Panc1 (cell line): ENCODE data around the gene SMIM20. TPM values are rescaled to one million over a fixed set of nuclear protein-coding genes. Genes with fewer than 3 reads are reported as not detected.

Source experiments
- ATAC-seq: fragments of 200-7000 bp; cut with Tn5 transposase; 2 replicates; pipeline ENCODE4 v1.9.1; 2020; ENCODE audit warnings: mild to moderate bottlenecking, moderate library complexity
- BruUV-seq: library from RNA; stranded (reverse); fragments of 400-500 nt; replicated peaks from 2 replicates; lab custom pipeline; 2021; lab: Mats Ljungman, UMichigan
- CTCF ChIA-PET: fragments of 300-600 bp; sonication (Branson Sonifier 250); formaldehyde crosslinking; loops from one replicate; lab custom pipeline; 2022; ENCODE audit warnings: antibody characterized with exemption; lab: Charles Lee
- POLR2A ChIA-PET: fragments of 300-600 bp; sonication (Branson Sonifier 250); formaldehyde crosslinking; loops from one replicate; lab custom pipeline; 2022; ENCODE audit warnings: antibody characterized with exemption; lab: Charles Lee
- DNase-seq: peaks from one replicate; pipeline ENCODE4 v3.0.0-alpha.2; 2010; ENCODE audit warnings: low read depth, low spot score
- H3K27ac ChIP-seq: 2 replicates; pipeline ENCODE4 v1.5.1; 2011; ENCODE audit warnings: mild to moderate bottlenecking, low read length, inconsistent platforms
- H3K27me3 ChIP-seq: fragments of 200-500 bp; sonication (Bioruptor generic); 2 replicates; pipeline ENCODE4 v1.6.0; 2014; ENCODE audit warnings: low read length, inconsistent platforms; ENCODE audit not compliant: control insufficient read depth, insufficient read depth
- H3K36me3 ChIP-seq: fragments of 200-500 bp; sonication (Bioruptor generic); 2 replicates; pipeline ENCODE4 v1.5.1; 2014; ENCODE audit warnings: inconsistent platforms, mild to moderate bottlenecking, low read length, moderate library complexity; ENCODE audit not compliant: control insufficient read depth, insufficient read depth
- H3K4me1 ChIP-seq: 2 replicates; pipeline ENCODE4 v1.5.1; 2011; ENCODE audit warnings: inconsistent platforms, mild to moderate bottlenecking, low read length, moderate library complexity; ENCODE audit not compliant: control insufficient read depth, insufficient read depth
- H3K4me3 ChIP-seq, 2 experiments: 2 replicates each; pipeline ENCODE4 v1.5.1; 2011 to 2012; ENCODE audit warnings: low read depth in 2 of 2, low read length in 2 of 2, mild to moderate bottlenecking in 2 of 2, inconsistent platforms in 1 of 2, moderate library complexity in 1 of 2
- H3K9me3 ChIP-seq: fragments of 200-500 bp; sonication (Bioruptor generic); 2 replicates; pipeline ENCODE4 v1.5.1; 2014; ENCODE audit warnings: low read depth, mild to moderate bottlenecking, inconsistent platforms, low read length, moderate library complexity; ENCODE audit not compliant: control insufficient read depth, insufficient read depth
- CTCF ChIP-seq: fragments of 450-650 bp; IDR thresholded peaks from 2 replicates; pipeline ENCODE4 v1.5.1; 2017; ENCODE audit warnings: mild to moderate bottlenecking
- POLR2AphosphoS5 ChIP-seq: IDR thresholded peaks from 2 replicates; pipeline ENCODE4 v1.6.1; 2012; ENCODE audit warnings: mild to moderate bottlenecking, low read depth, low read length, moderate library complexity
- SIN3A ChIP-seq: IDR thresholded peaks from 2 replicates; pipeline ENCODE4 v1.6.1; 2012; ENCODE audit warnings: low read depth, mild to moderate bottlenecking, low read length, moderate library complexity, borderline replicate concordance; ENCODE audit not compliant: insufficient read depth
- TCF7L2 ChIP-seq: IDR thresholded peaks from 2 replicates; pipeline ENCODE4 v1.6.1; 2011; ENCODE audit warnings: mild to moderate bottlenecking, low read depth, low read length, inconsistent platforms
- in situ Hi-C: cut with HindIII; loops from 2 replicates; pipeline ENCODE4 v1.10.0; 2016; ENCODE audit warnings: low sequenced_read_pairs, low pct_unique_long_range_greater_than_20kb
- intact Hi-C: fragments of 100-400 bp; cut with micrococcal nuclease; formaldehyde crosslinking; loops from one replicate; pipeline ENCODE4 v1.10.0; 2022; ENCODE audit not compliant: unreplicated experiment
- total RNA-seq: library from RNA; stranded (reverse); gene quantifications from one replicate; pipeline ENCODE4 v1.2.1, GENCODE V29; 2021; ENCODE audit not compliant: unreplicated experiment
- TF ChIP-seq, protein P1 (sequence below), 2 experiments: IDR thresholded peaks; 2 replicates each; pipeline ENCODE4 v1.6.1; 2011 to 2012; ENCODE audit warnings: low read depth in 2 of 2, control low read depth in 1 of 2, low read length in 1 of 2, mild to moderate bottlenecking in 1 of 2, moderate library complexity in 1 of 2; ENCODE audit not compliant: insufficient read depth in 1 of 2

The SMIM20 gene
- total RNA-seq, 1 experiment from 2014 or later = 16.5 TPM

DNA sequence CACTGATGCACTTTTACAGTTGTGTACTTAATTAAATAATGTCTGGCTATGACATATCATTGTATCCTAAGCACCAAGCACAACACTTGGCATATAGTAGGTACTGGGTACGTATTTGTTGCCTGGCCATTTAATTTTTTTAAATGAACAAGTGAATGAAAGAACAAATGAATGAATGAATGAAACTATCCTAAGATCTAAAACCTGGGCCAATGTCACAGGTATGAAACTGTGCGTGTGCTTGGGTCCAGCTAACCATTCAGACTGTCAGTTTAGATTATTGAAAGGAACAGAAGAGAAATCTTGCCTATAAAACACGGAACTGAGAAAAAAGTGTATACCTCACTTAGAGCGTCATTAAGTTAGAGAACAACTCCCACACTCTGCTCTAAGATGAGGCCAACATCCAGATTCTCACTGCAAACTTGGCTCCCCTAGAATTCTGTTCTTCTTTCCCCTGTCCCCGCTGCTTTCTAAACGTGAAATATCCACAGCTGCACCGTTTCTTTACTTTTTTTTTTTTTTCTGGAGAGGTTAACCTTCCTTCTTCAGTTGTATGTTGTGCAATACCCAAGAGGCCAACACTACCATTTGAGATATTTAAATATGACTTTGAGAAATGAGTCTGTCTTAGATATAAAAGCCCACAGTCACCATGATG lies 33.9 kb upstream of the SMIM20 start:
- Histone ChIP-seq H3K36me3 (no peaks in the 10 kb centered on the region), H3K9me3 (no peaks in the 10 kb centered on the region), H3K27me3 (no peaks in the 10 kb centered on the region), H3K4me3 (no peak overlapping the region), H3K4me1 (no peaks in the 10 kb centered on the region), H3K27ac (no peak overlapping the region)
- ChIA-PET POLR2A (no interaction called here), CTCF (no interaction called here)
- no TSS peak for BruUV-seq
- DNase-seq (no peak), ATAC-seq (no peak)
- intact Hi-C loops (no loop called here), in situ Hi-C loops (no loop called here)
- TF ChIP-seq, protein P1, sequence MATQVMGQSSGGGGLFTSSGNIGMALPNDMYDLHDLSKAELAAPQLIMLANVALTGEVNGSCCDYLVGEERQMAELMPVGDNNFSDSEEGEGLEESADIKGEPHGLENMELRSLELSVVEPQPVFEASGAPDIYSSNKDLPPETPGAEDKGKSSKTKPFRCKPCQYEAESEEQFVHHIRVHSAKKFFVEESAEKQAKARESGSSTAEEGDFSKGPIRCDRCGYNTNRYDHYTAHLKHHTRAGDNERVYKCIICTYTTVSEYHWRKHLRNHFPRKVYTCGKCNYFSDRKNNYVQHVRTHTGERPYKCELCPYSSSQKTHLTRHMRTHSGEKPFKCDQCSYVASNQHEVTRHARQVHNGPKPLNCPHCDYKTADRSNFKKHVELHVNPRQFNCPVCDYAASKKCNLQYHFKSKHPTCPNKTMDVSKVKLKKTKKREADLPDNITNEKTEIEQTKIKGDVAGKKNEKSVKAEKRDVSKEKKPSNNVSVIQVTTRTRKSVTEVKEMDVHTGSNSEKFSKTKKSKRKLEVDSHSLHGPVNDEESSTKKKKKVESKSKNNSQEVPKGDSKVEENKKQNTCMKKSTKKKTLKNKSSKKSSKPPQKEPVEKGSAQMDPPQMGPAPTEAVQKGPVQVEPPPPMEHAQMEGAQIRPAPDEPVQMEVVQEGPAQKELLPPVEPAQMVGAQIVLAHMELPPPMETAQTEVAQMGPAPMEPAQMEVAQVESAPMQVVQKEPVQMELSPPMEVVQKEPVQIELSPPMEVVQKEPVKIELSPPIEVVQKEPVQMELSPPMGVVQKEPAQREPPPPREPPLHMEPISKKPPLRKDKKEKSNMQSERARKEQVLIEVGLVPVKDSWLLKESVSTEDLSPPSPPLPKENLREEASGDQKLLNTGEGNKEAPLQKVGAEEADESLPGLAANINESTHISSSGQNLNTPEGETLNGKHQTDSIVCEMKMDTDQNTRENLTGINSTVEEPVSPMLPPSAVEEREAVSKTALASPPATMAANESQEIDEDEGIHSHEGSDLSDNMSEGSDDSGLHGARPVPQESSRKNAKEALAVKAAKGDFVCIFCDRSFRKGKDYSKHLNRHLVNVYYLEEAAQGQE (IDR thresholded peaks at IDR 0.05; ENCODE audit: insufficient read depth in 1 of 2, low read depth in 2 of 2, low read length in 1 of 2) = no peak
- TF ChIP-seq TCF7L2 (no peak), SIN3A (no peak), CTCF (no peak), POLR2AphosphoS5 (no peak)

- H3K36me3 ChIP-seq = no peaks in the 10 kb centered on the region
- TF ChIP-seq CTCF = no peak
- no peak for TF ChIP-seq POLR2AphosphoS5
- TF ChIP-seq, protein P1 (IDR thresholded peaks at IDR 0.05; ENCODE audit: insufficient read depth in 1 of 2, low read depth in 2 of 2, low read length in 1 of 2) = no peak
- no peak for TF ChIP-seq TCF7L2
- TF ChIP-seq SIN3A = no peak
- no peaks in the 10 kb centered on the region for H3K4me1 ChIP-seq
- in situ Hi-C loops (no loop called here), intact Hi-C loops (no loop called here)
- BruUV-seq = no TSS peak
- H3K9me3 ChIP-seq = no peaks in the 10 kb centered on the region
- DNase-seq (no peak), ATAC-seq (no peak)
- ChIA-PET POLR2A (no interaction called here), CTCF (no interaction called here)
- no peaks in the 10 kb centered on the region for H3K27me3 ChIP-seq
- no peak overlapping the region for H3K27ac ChIP-seq
- no peak overlapping the region for H3K4me3 ChIP-seq
Observed at GRCh38 chr4:25881193-25881592, 32.8 kb upstream of the SMIM20 start.
